GM18519 (cell line): ENCODE data around the gene MEG3.

Experiments used
- ATAC-seq: cut with Tn5 transposase; IDR thresholded peaks from one replicate; pipeline ENCODE4 v1.9.1; 2021; ENCODE audit warnings: mild to moderate bottlenecking, moderate library complexity; ENCODE audit not compliant: unreplicated experiment, low FRiP score

MEG3 gene

DNA sequence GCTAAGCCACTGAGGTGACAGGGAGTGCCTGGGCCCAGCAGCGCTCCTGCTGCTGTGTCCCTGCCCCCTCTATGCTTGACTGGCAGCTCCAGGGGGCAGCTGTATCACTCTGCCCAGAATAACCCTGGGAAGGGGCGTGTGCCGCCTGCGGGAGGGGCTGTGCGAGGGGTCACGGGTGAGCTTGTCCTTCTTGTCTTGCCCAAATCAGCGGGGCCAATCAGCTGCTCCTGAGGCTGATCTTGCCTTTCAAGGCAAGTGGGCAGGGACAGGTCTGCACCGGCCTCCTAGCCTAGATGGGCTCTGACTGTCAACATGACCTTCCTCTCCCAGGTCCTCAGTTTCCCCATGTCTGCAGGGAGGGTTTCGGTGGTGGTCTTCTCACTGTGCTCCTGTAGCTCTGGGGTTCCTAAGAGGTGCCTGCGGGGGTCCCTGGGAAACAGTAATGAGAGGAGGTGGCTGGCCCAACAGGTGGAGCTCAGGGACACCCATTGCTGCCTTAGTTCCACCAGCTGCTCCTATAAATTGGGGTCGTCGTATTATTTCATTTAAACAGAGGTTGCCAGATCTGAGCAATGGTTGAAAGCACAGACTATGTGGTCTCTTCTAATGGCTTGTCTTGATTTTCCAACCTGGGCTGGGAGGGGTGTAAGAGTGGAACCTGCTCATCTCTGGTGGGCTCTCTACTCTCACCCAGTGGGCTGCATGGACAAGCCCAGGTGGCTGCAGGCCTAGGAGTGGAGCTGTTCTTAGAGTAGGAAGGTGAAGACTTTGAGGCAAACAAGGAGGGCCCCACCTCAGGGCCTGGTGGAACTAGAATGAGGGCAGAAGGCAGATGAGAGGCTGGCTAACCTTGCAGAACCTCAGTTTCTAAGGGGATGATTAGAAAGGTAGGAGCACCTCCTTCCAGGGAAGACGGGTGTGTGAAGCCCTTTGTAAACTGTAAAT lies 65.9 kb downstream of the MEG3 start:
- ATAC-seq = no peak

DNA sequence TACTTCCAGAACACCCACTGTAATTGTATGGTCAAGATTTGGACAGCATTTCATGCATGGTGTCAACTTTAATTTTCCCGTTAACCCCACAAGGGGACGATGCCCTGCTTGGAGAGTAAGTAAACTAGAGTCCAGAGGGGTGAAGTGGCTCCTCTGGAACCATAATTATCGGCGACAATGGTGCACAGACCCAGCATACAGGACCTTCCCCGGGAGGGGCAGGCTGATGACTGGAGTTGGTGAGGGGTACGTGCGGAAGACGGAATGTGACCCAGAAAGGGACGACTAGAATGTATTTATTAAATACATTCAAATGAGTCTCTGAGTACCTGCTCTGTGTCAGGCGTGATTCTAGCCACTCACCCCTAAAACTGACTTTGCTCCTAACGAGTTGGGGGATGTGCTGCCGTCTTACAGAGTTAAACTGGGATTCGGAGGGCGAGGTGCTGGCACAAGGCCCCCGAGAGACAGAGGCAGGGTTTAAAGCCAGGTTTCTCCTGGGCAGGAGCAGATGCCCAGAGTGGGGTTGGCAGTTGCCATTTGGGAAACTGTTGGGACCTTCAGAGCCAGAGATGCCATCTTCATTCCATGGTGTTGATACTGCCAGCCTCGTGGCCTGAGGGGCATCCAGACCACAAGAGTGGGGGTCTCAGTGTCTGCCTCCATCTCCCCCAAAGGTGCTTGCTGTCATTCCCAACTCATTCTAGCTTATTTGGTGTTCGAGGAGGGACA lies 66.7 kb downstream of the MEG3 start:
- ATAC-seq = no peak

DNA sequence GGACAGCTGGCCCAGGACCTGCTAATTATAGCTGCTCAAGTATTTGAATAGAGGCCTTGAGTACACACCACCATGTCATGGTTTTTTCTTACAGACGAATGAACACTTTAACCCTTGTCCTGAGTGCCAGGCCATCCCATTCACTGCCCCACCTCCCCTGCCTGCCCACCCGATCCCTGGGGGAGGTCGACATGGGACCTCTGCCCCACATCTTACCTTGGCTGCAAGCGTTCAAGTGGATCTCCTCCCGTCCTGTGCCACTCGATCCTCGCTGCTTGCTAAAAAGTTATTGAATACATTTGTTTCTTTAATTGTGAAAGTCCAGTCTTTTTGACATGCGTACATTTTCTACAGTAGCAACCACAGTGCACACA lies 67.3 kb downstream of the MEG3 start:
- ATAC-seq = no peak

DNA sequence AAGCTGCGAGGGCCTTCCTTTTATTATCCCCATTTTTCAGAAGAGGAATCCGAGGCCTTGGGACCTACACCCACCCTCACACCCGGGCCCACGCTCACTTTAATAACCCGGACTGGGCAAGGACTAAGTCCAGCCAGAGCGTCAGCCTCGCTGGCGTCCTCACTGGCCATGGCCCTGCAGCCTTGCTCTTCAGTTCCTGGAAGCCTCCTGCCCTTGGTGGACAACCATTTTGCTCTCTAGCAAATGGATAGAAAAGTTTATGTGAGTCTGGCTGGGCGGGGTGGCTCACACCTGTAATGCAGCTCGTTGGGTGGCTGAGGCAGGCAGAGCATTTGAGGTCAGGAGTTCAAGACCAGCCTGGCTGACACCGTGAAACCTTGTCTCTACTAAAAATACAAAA lies 67.8 kb downstream of the MEG3 start:
- no peak for ATAC-seq

DNA sequence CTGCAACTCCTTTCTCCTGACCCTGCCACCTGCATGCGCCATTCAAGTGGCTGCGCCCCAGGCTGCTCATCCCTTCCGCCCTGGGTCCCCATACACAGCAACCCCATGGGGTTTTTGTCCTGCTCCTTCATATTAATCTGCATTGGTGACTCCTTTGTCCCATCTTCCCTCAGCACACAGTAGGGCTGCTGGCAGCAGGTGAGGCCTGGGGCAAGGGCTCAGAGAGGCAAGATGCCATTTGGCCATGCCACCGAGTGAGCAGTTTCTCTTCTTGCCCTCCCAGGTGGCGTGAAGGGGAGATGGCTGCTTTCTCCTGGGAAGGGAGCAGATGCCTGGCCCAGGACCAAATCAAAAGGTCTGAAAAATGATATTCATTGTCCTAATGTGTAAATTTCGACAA lies 68.5 kb downstream of the MEG3 start:
- ATAC-seq = no peak

DNA sequence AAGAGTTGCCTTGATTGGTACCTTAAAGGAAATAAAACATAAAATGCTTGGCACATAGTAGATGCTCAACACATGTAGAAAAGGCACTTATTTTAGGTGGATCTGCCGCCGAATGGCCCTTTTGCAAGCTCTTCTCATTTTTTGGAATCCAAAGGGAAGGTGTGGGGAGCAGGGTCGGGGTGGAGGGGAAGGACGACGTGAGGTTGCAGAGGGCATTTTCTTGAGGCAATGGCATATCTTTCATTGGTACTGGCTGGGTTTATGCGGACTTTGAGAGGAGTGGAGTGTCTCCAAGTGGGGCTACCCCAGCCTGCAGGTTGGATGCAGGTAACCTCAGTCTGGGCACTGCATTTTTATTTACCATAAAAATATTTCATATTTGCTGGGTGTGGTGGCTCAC lies 69.5 kb downstream of the MEG3 start:
- no peak for ATAC-seq

DNA sequence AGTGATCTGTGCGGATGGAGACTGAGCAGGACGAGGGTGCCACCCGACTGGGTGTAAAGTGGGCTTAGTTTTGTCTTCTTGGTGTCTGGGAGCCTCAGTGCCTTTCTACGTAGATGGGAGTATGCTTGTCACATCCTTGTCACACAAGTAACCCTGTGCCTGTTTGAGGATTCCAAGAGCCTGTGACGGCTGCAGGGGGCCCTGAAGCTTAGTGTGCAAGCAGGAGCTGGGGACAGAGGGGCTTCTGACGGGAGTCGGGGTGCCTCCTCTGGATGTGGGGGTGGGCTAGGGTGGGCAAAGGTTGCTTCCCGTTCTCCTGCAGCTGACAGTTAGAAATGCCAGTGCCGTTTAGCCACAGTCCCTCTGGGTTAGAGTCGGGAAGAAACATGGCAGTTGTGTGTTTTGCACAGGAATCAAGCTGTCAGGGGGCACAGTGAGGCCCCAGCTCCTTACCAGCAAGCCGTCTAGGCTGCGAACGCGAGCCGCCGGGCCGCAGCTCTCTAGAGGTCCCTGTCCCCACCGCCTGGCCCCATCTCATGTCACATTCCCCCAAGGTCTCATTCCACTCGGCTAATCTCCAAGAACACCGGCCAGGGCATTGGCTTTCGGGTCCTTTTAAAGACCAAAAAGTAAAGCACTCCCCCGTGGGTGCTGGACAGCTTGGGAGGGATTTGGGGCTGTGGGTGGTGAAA lies 70.6 kb downstream of the MEG3 start:
- no peak for ATAC-seq

DNA sequence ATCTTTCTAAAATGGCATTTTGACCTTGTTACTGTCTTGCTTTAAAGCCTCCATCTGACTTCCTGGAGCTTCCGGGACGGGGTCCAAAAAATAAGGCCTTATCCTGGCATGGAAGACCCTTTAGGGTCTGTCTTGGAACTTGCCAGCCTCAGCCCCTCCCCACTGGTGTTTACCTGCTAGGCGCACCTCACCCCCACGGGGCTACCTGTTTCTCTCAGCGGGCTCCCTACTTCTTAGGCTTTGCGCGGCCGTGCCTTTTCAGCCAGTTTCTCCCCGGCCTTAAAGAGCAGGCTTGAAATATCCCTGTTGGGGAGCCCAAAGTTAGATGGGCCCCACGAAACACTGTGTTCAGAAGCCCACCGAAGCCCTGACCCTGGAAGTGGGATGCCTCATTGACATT lies 72.5 kb downstream of the MEG3 start:
- ATAC-seq = no peak

DNA sequence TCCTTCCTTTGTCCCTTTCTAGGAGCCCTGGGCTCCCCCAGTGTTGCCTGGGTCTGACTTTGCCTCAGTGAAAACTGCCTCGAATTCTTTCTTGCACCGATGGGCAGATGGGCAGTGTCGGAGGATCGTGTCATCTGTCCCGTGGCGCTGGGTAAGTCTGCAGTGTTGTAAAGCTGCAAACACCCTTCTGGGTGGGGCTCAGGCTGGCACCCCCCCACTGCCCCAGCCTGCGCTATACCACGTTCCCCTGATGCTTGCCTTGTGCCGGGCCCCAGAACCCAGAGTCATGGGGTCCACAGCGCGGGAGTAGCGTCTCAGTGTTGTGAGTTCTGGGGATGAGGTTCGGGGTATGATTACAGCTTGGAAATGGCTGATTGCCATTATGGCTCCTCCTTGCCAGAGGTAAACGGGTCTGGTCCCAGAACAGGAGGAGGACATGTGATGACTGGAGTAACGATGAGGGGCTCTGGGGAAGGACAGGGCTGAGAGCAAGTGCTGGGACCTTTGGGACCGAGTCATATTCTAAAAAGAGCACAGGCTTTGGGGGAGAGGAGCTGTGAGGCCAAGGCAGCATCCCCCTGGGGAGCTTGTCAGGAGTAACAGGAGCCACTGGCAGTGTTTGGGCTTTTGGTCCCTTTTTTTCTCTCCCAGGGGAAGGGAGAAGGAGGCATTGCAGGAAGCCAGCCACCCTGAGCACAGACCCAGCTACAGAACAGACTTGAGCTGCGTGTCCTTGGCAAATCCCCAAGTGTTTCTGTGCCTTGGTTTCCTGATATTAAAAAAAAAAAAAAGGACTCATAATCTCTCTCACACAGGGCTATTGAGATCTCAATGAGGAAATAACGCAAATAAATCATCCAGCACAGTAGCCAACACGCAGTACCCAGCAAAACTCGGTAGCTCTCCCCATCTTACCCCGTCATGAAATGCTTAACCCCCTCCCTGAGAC lies 73.3 kb downstream of the MEG3 start:
- ATAC-seq = no peak

DNA sequence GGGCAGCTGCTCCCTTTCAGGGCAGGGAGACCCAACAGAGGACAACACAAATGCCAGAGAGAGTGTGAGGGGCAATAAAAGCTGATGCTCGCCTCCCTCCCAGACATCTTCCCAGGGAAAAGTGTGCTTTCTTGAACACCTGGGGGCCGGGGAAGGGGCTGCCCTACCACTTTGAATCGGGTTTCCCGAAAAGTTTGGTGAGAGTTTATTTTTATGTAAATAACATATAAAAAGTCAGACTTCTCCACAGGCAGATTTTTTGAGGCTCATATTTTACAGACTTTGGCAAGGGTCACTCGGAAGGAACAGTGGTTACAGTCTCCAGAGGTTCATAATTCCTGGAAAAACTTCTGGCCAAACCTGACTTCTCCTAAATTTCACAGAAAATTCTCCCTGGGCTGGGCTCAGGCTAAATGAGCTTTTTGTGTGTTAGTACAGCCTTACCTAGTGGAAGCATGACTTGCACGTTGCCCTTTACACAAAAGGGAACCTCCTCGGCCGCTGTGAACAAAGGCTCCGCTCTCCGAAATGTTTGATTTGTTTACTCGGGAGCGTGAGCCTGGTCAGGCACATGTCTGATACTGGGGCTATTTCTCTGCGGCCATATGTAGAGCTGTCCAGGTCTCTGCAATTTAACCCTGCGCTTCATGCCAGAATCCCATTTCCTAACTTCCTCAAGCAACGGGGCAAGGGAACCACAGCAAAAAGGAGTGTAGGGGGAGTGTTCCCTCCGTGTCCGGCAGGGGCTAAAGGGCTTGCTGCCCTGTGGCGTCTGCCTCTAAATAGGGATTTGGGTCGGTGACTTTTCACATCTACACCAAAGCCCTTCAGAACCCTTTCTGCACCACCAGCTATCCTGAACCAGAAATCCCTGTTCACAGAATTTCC lies 74.2 kb downstream of the MEG3 start:
- ATAC-seq = no peak

DNA sequence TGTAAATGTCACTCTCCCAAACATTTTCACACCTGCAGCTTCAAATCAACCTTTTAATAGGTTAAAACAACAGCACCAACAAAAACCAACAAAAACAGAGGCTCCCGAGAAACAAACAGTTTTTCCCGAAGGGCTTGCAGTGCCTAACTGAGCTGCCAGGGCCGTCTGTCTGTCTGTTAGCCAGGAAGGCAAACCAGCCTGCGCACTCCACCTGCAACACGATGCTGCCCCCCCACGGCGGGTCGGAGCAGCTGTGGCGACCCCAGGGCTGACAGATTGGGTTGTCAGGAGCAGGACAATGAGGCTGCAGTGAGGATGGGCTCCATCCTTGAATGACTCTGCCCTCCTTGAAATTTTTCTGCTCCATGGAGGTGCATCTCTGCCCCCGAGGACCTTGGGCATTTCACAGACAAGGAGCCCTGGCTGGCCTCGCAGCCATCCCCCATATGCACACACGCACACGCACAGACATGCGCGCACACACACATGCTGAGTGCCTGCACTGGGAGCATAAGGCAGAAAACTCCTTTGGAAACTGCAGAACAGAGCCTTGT lies 75.0 kb downstream of the MEG3 start:
- ATAC-seq = no peak

DNA sequence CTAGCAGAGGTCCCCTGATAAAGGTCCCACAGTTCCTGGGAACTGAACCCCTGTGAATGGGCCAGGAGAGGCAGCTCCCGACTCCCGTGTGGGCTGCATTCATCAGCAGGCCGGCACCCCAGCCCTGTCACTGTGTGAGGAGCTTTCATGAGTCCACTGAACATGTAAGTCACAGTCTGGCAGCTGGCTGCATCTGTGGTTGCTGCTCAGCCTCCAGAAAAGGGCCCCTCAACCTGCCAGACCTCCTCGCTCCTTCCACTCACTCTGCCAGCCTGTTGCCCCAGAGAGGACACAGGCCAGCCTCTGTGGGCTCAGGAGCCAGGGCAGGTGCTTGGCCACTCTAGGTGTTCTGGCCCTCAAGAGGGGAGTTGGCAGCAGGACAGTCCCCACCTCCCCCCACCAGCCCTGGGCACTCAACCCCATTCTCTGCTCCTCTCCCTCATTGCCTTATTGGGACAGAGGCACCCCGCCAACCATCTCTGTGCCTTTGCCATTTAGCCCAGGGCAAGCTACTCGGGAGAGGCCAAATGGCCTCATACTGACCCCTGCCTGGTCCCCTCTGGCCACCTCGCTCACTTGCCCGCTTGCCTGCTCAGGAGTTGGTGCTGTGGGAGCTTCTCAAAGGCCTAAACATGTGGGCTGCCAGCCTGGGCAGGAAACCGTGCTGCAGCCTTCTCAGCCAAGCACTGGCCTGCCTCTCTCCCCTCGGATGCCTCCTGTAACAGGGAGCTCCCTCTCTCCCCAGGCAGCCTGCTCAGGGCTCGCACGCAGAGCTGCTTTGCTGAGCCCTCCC lies 75.7 kb downstream of the MEG3 start:
- ATAC-seq = no peak

DNA sequence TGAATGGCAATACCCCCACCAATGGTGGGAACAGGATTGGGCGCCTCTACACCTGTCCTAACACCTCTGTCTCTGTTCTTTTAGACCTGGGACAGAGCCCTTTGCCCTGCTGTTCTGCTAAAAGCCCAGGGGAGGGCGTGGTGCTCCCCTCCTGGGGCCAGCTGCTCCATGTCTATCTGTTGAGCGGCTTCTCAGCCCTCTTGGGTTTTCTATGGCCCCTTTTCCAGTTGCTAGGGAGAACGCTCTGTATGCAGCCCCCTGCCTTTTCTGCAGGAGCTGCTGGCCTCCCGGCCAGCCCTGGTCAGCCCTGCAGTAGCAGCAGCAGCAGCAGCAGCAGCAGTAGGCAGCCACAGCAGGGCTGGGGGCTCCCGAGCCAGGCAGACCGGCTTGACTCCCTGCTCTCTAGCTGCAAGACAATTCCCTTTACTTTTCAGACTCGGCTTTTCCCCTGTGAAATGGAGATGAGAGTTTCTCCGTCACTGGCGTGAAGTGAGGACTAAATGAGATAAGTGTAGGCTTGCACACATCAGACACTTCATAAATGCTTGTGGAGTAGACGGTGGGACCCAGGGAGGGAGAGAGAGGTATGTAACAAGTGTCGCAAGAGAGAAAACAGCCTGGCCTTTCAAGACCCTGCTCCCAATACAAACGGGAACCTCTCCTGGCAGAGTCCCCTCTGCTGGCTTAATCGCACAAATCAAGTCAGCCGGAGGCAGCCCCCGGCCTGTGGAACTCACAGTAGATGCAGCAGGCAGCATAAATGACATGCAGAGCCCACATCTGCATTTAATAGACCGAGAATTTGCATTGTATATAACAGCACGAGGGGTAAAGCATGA lies 76.6 kb downstream of the MEG3 start:
- no peak for ATAC-seq

DNA sequence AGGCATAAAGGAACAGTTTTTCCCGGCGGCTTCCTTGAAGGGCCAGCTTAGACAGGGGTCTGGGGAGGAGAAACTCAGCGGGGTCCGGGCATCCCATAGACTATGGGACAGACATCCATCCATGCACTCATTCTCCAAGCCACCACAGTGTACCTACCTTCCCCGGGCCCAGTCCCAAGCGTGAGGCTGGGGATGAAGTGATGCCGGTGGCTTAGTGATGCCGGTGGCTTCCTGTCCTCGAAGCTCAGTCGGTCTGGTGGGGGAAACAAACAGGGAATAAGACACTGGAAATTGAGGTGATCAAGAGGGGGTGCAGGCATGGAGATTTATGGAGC lies 77.2 kb downstream of the MEG3 start:
- no peak for ATAC-seq

DNA sequence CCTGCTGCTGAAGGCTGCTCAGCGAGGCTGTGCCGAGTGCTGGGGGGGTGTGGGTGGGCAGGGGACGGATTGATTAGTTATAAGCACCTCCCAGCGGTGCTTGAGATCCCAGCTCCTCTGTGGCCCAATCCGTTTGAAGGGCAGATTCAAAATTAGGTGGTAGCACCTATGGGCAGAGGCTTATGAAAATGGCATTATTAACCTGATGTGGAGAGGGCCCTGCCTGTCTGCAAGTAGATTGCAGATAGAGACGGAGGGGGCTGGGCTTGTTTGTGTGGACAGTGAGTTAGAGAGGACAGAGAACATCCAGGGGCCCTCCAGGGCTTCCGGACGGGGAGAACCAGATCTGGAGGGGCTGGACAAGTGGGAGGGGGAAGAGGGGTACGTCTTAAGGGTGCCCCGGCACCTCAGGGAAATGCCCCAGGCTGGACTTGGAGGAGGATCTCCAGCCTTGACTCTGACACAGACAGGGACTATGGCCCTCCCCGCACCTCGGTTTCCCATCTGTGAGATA lies 77.8 kb downstream of the MEG3 start, which contains the start of gene RTL1:
Gene RTL1, minus strand, starts transcription at position 51 of the 514 bp plus-strand sequence. CDS start 18,934 bp downstream, outside the sequence.
- no peak for ATAC-seq

DNA sequence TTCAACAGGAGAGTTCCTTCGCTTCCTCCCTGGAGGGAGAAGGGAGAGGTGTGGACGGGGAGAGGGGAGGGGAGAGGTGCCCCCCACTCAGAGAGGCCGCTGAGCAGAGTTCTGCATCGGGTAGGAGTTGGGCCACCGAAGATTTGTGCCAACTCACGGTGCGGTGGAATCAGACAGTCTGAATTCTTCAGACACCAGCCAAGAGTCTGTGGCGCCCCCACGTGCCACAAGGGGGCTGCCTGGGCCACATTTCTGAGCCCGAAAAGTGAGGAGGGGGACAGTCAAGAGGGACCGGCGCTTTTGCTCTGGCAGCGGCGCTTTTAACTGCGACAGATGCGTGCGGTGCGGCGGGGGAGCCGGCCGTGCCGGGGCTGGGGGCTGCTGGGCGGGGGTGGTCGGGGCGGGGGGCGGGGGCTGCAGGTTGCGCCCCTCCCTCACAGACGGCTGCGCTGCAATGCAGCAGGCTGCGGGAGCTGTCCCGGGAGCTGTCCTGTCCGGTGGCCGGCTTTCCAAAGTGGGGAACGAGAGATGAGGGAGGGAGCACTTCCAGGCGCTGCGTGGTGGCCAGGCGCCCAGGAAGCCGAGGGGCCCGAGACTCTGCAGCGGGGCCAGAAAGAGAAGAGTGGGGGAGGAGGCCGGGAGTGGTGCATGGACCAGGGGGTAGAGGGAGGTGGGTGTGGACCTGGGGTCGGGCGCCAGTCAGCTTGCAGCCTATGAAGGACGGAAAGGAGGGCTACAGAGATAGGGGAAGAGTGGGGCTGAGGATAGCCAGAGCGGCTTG lies 78.6 kb downstream of the MEG3 start:
- no peak for ATAC-seq
